Kidney tubule cell (primary cell): ENCODE results near the gene RPS6KA2.

Source experiments
- DNase-seq: peaks from one replicate; pipeline ENCODE4 v3.0.0-alpha.2; 2018; ENCODE audit warnings: low spot score

The RPS6KA2 gene

DNA sequence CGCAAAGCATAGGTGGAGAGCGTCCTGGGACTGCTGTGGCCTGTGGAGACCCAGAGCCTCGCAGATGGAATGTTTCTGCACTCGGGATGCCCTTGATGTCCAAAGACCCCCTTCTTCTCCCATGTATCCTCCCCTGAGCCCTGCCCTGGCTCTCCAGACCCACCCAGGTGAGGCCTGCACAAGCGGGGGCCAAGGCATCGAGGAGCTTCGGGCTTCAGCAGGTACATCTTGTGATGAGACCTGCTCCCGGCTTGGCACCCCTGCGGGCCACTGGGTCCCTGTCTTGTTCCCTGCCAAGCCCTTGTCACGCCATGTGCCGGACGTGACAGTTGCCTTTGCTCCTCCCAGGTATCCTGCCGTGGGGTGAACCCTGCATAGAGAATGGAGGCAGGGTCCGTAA lies 125.8 kb downstream of the RPS6KA2 start:
- no peak for DNase-seq

DNA sequence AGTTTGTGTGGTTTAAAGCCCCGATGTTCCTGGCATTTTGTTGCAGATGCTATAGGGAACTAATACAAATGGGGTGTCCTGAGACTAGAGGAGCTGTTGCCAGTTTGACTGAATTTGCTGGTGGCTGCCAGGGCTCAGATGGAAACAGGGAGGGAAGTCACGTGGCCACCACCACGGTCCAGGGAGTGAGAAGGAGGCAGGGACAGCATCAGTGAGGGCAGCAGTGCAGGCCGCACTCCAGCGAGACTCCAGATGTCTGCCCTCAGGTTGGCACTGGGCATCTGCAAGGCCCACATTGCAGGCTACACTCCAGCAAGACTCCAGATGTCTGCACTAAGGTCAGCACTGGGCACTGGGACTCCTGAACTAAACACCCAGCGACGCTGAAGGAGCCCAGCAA lies 126.8 kb downstream of the RPS6KA2 start:
- no peak for DNase-seq

DNA sequence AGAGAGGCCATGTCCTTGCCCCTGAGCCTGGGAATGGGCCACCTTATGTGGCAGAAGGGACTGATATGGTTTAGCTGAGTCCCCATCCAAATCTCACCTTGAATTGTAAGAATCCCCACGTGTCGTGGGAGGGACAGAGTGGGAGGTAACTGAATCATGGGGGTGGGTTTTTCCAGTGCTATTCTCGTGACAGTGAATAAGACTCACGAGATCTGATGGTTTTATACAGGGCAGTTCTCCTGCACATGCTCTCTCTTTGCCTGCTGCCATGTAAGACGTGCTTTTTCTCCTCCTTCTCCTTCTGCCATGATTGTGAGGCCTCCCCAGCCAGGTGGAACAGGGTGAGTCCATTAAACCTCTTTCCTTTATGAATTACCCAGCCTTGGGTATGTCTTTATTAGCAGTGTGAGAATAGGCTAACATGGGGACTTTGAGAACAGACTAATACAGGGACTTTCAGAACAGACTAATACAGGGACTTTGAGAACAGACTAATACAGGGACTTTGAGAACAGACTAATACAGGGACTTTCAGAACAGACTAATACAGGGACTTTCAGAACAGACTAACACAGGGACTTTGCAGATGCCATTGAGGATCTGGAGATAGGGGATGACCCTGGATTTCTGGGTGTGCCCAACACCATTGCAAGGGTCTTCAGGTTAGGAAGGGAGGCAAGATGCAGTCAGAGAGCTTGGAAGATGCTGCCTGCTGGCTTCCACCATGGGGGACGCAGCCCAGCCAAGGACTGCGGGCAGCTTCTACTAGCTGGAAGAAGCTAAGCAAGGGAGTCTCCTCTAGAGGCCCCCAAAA lies 127.5 kb downstream of the RPS6KA2 start:
- no peak for DNase-seq

DNA sequence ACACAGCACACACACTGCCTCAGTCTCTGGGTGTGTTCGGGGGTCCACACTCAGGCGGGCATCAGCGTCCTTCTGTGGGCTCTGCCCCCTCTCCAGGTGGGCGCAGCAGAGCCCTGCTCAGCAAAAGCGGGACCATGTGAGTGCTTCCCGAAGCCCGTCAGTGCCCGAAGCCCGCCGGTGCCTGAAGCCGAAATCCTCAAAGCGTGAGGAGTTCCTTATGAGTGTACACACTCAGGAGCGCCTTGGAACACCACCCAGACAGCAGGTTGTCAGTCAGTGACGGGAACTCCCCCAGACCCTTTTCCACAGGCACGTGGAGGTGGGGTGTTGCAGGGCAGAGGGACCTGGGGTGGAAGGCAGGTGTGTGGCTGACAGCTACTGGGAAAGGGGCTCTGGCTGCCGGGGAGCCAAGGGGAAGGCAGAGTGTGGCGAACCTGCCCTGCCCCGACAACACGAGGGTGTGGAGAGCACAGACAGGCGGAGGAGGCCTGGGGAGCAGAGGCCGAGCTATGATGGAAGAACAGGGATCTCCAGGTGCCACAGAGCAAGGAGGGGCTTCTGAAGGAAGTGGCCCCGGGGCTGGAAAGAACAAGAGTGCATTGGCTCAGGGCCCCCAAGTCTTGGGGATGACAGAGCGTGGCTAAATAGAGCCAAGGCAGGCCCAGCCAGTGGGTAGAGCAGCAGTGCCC lies 128.2 kb downstream of the RPS6KA2 start:
- no peak for DNase-seq

DNA sequence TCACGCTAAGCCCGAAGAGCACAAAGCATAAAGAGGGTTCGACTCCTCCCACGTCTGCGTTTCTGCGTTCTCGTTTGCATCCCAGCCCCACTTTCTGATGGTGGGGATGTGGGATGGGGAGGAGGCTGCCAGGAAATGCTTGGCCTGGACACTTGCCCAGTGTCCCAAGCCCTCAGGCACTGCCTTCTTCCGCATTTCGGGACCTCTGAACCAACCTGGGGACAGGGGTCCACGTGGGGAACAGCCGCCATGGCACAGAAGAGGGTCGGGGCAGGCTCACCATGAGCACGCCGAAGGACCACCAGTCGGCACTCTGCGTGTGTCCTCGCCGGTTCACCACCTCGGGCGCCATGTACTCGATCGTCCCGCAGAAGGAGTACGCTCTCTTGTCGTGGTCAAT lies 128.8 kb downstream of the RPS6KA2 start:
- no peak for DNase-seq

DNA sequence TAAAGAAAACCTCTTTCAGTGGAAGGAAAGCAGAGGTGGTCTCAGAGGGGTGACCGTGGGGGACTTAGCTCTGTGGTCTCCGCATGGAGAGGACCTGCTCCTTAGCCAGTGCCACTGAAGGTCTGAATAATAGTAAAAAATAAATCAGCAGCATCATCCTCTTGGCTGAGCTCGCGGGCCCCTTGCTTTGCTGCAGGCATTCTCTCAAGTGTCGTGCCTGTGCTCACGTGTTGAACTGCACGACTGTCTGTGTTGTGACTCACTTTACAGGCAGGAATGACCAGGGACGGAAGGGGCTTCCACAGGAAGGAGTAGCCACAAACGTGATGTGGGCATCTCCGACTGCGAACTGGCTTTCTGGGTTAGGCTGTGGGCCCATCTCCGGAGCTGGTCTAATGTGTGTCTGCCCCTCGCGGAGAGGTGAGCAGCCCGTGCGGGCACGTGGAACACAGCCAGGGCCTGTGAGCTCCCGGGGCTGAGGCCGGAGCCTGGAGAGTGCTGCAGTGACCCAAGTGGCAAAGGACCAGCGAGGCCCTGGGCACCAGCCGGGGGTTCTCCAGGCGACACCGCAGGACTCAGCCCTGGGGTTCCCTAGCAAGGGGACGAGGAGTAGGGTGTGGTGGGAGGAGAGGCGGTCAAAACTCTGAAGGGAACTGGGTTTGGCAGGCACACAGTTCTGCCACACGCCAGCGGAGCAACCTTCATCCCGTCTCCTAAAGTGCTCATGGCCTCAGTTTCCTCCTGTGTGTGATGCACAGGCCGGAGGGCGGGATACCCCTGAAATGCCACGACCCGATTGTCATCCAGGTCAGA lies 129.8 kb downstream of the RPS6KA2 start:
- DNase-seq, result no peak

DNA sequence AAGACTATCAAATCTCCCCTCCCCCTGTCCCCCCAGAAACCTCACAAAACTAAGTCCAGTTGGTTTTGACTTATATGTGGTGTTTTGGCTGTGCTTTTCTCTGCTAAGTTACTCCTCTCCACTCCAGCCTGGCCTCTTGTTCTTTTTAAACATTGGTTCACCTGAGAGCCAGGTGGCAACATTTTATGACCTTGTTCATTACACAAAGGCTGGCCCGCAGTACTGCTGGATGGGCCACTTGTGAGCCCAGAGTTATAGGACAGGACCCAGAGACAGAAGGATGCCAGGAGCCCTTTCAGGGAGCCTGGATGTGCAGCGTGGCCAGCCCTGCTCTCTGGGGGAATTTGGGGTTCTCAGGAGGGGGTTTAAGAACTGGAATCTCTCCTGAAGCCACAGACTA lies 130.6 kb downstream of the RPS6KA2 start:
- no peak for DNase-seq

DNA sequence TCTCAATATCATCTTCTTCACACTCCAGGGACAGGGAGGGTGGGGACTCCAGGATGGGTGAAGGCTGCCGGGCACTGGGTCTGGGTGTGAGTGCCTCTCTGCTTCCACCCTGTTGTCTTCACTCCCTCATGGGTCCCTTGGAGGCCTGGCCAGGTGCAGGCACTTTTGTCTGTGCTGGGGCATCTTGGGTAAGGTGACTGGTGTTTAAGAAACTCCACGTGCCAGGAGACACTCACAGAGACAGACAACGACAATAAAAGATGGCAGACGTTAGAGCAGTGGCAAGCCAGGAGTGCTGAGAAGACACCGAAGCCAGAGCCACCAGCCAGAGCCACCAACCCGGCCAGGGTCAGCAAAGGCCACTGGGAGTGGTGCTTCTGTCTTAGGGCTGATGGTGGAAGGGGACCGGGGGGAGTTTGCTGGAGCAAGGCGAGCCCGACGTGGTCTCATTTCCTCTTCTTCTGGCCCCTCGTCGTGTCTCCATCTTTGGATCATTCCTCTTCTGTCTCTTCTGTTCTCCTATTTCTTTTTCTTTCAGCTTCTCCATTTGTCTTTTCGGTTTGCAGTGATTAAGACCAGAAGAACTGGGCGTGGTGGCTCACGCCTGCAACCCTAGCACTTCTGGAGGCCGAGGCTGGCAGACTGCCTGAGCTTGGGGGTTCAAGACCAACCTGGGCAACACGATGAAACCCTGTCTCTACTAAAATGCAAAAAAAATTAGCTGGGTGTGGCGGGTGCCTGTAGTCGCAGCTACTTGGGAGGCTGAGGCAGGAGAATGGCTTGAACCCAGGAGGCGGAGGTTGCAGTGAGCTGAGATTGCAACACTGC lies 131.3 kb downstream of the RPS6KA2 start:
- no peak for DNase-seq

DNA sequence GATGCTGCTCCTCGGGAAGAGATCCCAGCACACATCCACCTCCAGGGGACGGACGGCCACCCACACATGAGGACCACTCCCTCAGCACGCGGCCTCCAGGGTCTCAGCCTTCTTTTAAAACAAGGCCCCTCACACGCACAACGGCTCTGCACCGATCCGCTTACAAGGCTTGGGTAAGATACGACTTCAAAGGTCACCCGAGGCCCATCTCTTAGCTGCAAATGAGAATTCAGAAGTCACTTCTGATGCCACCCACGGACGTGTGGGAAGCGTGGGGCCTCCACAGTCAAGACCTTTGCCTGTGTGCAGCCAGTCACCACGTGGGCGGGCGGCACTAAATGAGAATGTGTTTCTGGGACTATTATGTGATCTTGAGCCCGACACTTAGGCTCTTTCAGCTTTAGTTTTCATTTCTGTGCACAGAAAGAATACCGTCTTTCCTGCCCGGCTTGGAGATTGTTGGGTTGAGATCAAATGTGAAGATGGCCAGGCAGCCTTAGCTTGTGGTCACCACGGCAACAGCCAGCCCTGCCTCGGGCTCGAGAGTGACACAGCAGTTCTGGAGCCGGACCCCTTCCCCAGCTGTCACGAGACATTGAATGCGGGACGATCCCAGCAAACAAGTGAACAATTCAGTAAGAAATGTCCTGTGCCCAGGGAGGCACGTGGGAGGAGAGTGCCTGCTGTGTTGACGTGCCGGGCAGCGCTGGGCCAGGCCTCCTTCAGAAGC lies 132.1 kb downstream of the RPS6KA2 start:
- no peak for DNase-seq

DNA sequence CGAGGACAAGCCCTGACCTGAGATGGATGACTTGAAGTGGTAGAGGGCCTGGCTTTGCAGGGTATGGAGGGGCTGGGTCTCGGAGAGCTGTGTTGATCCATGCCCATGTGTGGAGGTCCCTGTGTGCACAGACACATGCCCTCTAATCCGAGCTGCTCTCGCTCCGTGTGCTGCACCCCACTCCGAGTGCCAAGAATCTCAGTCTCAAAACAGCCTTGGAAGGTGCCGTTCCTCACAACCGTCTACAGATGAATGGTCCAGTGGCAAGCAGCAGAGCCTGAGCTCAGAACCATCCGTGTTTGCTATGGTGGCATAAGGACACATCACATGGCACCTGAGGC lies 133.0 kb downstream of the RPS6KA2 start:
- no peak for DNase-seq

DNA sequence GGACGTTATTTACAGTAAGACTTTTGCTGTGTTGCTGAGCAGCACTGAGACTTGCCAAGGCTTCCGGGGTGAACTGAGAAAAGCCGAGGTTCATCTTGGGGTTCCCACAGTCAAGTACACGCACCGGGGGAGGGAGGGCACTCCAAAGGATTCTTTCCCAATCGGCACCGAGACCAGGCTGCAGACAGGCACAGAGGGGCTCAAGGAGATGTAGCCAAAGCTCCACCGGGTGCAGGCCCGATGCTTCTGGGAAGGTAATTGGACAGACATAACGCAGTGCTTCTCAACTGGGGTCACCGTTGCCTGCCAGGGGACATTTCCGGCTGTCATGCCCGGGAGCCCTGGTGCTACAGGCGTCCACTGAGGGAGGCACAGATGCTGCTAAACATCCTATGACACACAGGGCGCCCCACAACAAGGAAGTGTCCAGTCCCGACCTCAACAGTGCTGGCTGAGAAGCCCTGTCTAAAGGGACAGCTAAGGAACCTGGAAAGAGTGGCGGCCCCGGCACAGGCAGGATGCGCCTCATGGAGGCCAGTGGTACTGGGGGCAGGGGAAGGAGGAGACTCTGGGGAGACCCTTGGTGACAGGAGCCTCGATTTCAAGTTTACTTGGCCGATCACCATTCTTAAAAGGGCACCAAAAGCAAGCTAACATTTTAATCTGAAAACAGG lies 133.5 kb downstream of the RPS6KA2 start:
- DNase-seq, result no peak

DNA sequence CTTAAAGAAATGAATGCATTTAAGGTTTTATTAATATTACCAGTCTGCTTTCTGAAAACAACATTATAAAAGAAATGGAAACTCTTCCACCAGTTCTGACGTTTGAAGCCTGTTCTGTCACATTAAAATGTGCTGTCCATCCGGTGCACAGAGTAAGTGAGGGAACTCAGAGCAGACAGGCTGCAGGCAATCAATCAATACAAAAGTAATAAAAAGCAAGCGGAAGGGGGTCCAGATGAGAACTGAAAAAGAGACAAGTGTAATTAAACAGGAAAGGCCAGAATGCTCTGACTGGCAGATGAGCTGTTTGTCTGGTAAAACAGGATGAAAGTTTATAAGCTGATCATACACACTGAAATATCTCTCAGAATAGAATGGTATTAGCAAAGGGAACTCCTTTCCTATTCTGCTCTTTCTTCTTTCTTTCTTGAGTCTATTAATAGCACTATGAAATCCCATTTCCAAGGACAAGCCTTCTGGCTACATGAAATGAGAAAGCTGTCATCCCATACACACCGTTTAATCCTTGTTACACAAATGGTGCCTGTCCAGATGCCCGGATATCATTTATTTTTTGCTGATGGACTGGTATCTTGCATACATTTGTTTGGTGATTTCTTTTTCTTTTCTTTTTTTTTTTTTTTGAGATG lies 134.8 kb downstream of the RPS6KA2 start:
- no peak for DNase-seq

DNA sequence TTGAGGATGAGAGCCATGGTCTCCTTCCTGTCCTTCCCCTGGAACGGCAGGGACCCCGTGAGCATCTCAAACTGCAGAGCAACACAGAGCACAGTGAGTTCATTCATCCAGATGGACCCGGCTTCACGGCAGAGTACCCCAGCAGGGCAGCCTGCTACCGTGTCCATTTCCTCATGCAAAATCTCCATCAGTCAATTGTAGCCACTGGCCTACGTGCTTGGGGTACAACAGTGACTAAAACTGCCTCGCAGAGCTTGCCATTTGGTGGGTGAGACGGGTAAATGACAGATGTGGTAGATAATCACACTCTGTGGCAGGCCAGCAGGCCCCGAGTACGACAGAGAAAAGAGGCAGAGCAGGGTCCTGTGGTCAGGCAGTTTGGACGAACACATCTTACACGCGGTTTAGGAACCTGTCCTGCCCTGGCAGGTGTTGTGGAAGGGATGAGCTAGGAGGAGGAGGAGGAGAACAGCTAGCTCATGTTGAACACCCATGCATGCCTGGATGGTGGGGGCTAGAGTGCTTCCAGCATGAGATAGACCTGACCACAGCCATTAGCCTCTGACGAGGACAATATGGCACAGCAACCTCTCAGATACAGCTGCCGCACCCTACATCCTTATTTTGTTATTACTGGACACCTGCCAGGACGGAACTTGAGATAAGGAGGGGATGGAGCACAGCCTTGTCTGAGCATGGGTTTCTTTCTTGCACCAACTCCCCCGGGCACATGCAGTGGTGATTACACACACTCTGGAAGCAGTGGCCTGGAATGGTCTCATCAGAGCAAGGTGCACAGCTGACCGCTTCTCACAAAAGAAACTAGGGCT lies 136.2 kb downstream of the RPS6KA2 start:
- DNase-seq, result peak; percentile 23

DNA sequence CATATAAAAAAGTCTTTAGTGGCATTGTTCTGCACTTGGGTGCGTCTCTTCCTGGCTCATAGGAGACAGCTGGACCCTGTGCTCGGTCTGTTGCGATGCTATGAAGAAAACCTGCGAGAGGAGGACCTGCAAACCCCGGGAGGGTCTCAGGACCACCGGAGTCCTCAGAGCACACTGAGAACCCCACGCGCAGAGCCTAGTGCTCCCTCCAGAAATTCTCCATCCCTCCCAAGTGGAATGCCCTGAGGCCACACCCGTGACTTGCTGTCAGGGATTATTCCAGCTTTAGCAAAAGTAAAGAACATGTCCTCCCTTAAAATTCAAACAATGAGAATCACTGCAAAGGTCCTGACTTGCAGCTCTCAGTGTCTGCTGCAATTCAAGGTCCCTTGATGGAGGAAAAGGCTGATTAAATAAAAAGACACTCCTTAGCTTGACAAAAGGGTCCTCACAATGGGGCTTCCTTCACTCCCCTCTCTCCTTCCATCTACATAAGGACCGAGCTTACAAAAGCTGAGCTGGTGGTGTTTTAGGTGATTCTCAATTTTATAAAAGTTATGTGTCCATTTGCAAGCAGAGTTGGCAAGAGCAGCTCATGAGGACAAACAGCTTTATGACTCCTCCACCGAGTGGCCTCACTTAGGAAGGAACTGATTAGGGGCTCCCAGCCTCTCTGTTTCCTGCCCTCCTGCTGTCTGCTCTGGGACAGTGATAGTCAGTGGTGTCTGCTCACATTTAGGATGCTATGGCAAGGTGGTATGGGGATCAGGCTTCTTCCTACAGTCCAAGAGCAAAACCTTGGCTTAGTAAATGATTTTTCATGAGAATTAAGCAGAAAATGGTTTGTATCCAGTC lies 137.5 kb downstream of the RPS6KA2 start:
- DNase-seq, result no peak

DNA sequence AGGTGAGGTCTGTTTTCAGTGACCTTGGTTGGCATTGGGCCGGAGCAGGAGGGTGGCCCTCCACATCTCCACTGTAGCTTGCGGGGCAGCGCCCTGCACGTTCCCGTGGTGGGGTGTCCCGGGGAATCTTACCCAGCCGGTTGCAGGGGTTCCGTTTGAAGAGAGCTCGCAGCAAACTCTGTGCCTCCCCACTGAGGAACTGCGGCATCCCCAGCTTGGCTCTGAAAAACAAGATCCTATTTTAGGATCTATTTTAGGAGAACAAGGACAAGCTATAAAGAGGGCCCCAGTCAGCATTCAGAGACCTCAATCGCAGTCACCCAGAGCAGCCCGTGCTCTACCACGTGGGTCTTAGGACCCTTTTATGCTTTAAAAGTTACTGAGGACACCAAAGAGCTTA lies 138.3 kb downstream of the RPS6KA2 start:
- no peak for DNase-seq

DNA sequence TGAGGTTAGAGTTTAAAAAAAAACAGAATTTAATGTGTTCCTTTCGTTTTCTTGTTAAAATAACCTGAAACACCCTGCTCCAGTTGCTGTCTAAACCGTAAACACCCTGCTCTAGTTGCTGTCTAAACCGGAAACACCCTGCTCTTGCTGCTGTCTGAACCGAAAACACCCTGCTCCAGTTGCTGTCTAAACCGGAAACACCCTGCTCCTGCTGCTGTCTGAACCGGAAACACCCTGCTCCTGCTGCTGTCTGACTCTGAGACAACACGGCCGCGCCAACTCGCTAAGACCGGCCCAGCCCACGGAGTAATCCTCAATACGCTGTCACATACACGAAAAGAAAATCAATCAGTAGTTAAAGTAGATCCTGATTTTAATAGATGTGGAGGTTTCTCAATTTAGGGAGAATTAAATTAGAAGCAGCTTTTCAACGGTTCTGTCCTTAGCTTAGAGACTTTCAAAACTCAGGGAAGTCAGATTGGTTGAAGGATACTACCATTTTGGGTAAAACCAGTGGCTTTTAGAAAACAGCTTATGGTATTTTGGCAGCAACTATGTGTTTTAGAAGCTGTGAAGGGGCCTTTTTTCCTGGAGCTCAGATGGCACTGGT lies 138.9 kb downstream of the RPS6KA2 start:
- DNase-seq, result no peak

DNA sequence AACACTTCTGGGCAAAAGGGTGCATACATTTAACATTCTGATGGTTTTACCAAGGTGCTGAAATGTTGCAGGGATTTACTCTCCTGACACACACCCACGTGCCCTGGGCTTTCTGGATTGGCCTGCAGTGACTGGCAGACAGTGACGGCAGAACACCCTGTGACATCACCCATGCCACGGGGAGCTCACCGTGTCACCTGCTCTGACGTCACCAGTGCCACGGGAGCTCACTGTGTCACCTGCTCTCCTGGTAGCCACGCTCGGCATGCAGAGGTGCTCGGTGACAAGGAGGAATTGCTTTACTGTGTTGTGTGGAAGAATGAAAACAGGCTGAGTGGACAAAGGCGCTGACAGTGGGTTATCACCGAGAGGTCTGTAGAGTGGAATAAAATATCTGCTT lies 139.9 kb downstream of the RPS6KA2 start:
- no peak for DNase-seq

DNA sequence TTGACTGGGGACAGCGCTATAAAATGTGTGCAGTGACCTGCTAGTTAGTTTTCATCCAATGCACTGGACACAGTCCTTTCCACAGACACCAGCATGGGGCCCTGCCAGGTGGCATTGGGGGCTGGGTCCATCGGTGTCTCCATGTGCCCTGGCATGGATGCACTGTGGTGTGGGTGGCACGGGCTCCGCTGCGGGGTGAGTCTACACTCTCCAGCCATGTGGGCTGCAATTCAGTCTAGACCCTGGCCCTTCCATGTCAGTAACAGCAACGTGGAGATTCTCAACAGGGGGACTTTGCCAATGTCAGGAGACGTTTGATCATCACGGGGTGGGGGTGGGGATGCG lies 140.5 kb downstream of the RPS6KA2 start:
- DNase-seq, result no peak
